ENCODE measurements around the gene OR10H2.
"Not testable (repeated sequence)": the region's sequence is repeated elsewhere in the genome, so short reads cannot be mapped to it uniquely, and the experiment has no call there.

The OR10H2 gene

DNA sequence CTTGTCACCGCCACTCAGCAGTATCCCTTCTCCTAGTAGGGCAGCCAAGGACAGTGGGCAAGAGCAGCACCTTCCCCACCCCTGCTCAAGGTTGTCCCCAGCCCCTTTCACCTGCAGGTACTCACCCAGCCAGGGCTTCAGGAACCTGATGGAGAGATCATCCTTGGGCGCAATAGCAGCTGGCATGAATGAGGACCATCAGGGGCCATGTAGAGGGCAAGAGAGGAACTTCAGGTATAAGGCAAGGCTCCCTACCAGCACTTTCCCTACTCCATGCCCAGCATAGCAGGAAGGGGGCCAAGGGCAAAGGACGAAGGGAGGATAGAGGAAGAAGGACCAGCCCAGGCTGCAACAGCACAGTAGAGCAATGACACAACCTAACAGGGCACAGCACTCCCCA is 46.3 kb downstream of the OR10H2 start:
- not testable (repeated sequence) for DNase-seq

DNA sequence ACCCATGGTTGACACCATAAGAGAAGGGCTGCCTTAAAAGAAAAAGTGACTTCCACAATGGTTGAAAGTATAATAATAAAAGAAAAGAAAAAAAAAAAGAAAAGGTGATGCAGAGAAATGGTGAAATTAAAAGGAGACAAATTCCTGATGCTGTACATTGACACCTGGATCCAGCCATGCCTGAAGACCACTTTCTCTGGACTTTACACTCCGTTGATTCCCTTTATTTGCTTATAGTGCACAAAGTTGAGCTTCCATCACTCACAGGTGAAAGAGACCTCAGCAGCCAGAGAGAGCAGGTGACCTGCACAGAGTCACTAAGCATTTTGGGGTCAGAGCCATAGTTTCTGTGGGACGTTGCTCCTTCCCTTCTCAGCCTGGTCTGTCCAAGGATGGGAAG is 47.4 kb downstream of the OR10H2 start:
- no peak for DNase-seq

DNA sequence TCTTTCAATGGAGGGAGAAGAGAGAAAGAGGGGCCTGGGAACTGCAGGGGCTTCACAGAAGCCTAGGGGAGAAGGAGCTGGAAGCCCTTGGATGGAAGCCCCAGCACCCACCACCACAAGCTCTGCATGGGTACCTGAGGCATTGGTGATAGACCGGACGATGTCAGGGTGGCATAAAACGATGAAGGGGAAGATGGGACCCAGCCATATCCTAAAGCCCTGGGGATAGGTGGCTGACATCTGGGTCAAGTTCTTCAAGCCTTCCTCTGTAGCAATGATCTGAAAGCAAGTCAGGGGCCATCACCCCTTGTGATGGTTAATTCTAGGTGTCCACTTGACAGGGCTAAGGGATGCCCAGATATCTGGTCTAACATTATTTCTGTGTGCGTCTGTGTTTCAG is 48.4 kb downstream of the OR10H2 start:
- DNase-seq = no peak

DNA sequence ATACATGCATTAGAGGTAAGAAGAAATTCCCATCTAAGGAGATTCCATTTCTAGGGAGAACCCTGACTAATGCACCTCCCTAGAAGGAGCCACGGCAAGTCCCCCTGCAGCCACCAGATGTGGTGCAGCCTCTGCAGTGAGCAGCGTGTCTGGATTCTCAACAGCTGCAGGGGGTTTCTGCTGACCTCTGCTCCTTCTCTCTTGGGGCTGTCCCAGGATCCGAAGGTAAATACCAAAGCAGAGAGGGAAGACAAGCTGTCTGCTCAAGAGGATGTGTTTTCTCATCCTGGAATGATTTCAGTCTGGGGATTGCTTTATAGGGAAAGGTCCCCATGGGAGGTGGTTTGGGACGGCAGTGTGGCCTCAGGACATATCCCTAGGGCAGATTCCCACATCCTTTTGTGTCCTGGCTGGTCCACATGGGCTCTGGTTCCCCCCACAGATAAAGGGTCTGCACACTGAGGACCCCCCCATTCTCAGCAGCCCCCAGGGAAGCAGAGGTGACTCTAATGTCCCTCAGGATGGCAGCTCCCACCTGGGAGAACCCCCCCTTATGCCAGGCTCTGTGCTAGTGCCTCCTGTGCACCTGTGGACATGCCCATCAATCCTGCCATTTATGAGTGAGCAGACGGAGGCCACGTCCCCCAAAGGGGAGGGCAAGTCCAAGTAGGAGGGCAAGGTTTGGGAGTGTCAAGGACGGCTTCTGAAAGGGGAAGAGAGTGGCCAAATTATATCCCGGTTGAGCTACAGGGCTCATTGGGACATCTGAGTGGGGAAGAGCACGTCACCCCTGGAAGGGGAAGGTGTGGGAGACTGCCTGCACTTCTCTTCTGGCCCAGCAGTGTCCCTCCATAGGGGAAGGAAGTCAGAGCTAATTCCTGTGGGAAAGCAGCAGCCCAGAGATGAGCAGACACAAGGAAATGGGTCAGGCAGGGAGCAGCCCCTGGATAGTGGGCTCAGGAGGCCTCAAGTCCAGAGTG is 49.5 kb downstream of the OR10H2 start:
- DNase-seq = no peak

All from stimulated activated naive CD4-positive, alpha-beta T cell treated with Interleukin-2 at 50 U/mL for 16 hours (primary cell).